H1 (cell line): ENCODE data around the gene C2CD4A. TPM values are rescaled to one million over a fixed set of nuclear protein-coding genes. Genes with fewer than 3 reads are reported as not detected.
A peak's percentile ranks its signal among the peaks of the same experiment; 100 is the strongest.

ENCODE experiments used
- BACH1 ChIP-seq: IDR thresholded peaks from 2 replicates; pipeline ENCODE4 v1.6.1; 2012; ENCODE audit warnings: low read length, improper control_type of control experiment
- CEBPB ChIP-seq: IDR thresholded peaks from 2 replicates; pipeline ENCODE4 v1.6.1; 2012; ENCODE audit warnings: low read depth, low read length
- CHD1 ChIP-seq: IDR thresholded peaks from 2 replicates; pipeline ENCODE4 v1.6.1; 2012; ENCODE audit warnings: low read depth, low read length, improper control_type of control experiment
- E2F6 ChIP-seq: IDR thresholded peaks from 2 replicates; pipeline ENCODE4 v1.6.1; 2012; ENCODE audit warnings: inconsistent platforms
- FOSL1 ChIP-seq: IDR thresholded peaks from 2 replicates; pipeline ENCODE4 v1.6.1; 2011; ENCODE audit warnings: mild to moderate bottlenecking, low read depth, low read length, moderate library complexity; ENCODE audit not compliant: insufficient read depth
- HDAC2 ChIP-seq, 2 experiments: fragments of 300-600 bp in 1 of 2; sonication (generic) in 1 of 2; IDR thresholded peaks; 2 replicates each; pipeline ENCODE4 v1.6.1; 2011 to 2012; ENCODE audit warnings: low read depth in 2 of 2, low read length in 2 of 2, mild to moderate bottlenecking in 2 of 2, moderate library complexity in 2 of 2, borderline replicate concordance in 1 of 2, inconsistent platforms in 1 of 2
- HDAC6 ChIP-seq: IDR thresholded peaks from one replicate; pipeline ENCODE4 v1.7.1; 2012; ENCODE audit warnings: low read depth, mild to moderate bottlenecking, inconsistent platforms, low read length, moderate library complexity
- KDM1A ChIP-seq: fragments of 200-600, 300-600 bp; sonication (generic); IDR thresholded peaks from 2 replicates; pipeline ENCODE4 v1.7.1; 2016; ENCODE audit warnings: mild to moderate bottlenecking, low read length, borderline replicate concordance
- KDM4A ChIP-seq: IDR thresholded peaks from one replicate; pipeline ENCODE4 v1.7.1; 2012; ENCODE audit warnings: low read depth, mild to moderate bottlenecking, moderate library complexity, low read length, inconsistent platforms; ENCODE audit not compliant: severe bottlenecking
- KDM5A ChIP-seq: fragments of 200-600 bp; IDR thresholded peaks from 2 replicates; pipeline ENCODE4 v1.7.1; 2012; ENCODE audit warnings: mild to moderate bottlenecking, low read length, inconsistent platforms, mixed read lengths
- MAFK ChIP-seq: IDR thresholded peaks from 2 replicates; pipeline ENCODE4 v1.6.1; 2012; ENCODE audit warnings: low read depth, mild to moderate bottlenecking, improper control_type of control experiment, low read length
- NANOG ChIP-seq: IDR thresholded peaks from 2 replicates; pipeline ENCODE4 v1.6.1; 2011; ENCODE audit warnings: low read length, low read depth, mild to moderate bottlenecking, inconsistent platforms; ENCODE audit not compliant: insufficient read depth, poor library complexity, severe bottlenecking
- RXRA ChIP-seq: IDR thresholded peaks from 2 replicates; pipeline ENCODE4 v1.6.1; 2011; ENCODE audit warnings: low read depth, mild to moderate bottlenecking, low read length, moderate library complexity; ENCODE audit not compliant: insufficient read depth
- SAP30 ChIP-seq: fragments of 300-600 bp; sonication (generic); IDR thresholded peaks from 2 replicates; pipeline ENCODE4 v1.7.1; 2012; ENCODE audit warnings: low read length, moderate library complexity, mild to moderate bottlenecking, inconsistent platforms; ENCODE audit not compliant: insufficient read depth, insufficient replicate concordance
- YY1 ChIP-seq: IDR thresholded peaks from 2 replicates; pipeline ENCODE4 v1.6.1; 2011; ENCODE audit warnings: low read depth, mild to moderate bottlenecking, low read length
- polyA plus RNA-seq, 7 experiments: library from polyadenylated mRNA; depleted of rRNA in 3 of 7; stranded (reverse) in 5 of 7; unstranded in 2 of 7; fragments of >200 nt in 5 of 7; fragments of 200-250 nt in 2 of 7; gene quantifications; 1 replicate in 5 of 7; 2 replicates in 1 of 7; 4 replicates in 1 of 7; pipeline versions ENCODE4 v1.2.1 to v1.2.3, GENCODE V29; 2011 to 2013; ENCODE audit warnings: missing spikeins in 2 of 7, mixed read lengths in 2 of 7
- total RNA-seq: library from RNA; stranded (reverse); fragmentation: NEBNext Ultra II Directional; extraction: Animal tissue kit (Norgen Biotek cat#: 25700); gene quantifications from 2 replicates; pipeline ENCODE4 v1.2.1, GENCODE V29; 2021
- TF ChIP-seq, protein P1 (sequence below): IDR thresholded peaks from 2 replicates; pipeline ENCODE4 v1.6.1; 2011; ENCODE audit warnings: low read depth, mild to moderate bottlenecking, low read length; ENCODE audit not compliant: insufficient read depth
- TF ChIP-seq, protein P2 (sequence below), 3 experiments: IDR thresholded peaks; 1 replicate in 2 of 3; 2 replicates in 1 of 3; pipeline versions ENCODE4 v1.5.1 to v1.6.1; 2011; ENCODE audit warnings: low read length in 3 of 3, mild to moderate bottlenecking in 3 of 3, inconsistent platforms in 2 of 3, low read depth in 1 of 3, moderate library complexity in 1 of 3; ENCODE audit not compliant: insufficient read depth in 1 of 3; ENCODE audit errors: control extremely low read depth in 1 of 3
- TF ChIP-seq, protein P3 (sequence below): IDR thresholded peaks from 2 replicates; pipeline ENCODE4 v1.6.1; 2011; ENCODE audit warnings: low read length, improper control_type of control experiment

Gene C2CD4A
- total and polyA plus RNA-seq, 2 of the 8 experiments (the other 6 are each of a cell fraction or from before 2014, with no cell fraction given) = not detected

DNA sequence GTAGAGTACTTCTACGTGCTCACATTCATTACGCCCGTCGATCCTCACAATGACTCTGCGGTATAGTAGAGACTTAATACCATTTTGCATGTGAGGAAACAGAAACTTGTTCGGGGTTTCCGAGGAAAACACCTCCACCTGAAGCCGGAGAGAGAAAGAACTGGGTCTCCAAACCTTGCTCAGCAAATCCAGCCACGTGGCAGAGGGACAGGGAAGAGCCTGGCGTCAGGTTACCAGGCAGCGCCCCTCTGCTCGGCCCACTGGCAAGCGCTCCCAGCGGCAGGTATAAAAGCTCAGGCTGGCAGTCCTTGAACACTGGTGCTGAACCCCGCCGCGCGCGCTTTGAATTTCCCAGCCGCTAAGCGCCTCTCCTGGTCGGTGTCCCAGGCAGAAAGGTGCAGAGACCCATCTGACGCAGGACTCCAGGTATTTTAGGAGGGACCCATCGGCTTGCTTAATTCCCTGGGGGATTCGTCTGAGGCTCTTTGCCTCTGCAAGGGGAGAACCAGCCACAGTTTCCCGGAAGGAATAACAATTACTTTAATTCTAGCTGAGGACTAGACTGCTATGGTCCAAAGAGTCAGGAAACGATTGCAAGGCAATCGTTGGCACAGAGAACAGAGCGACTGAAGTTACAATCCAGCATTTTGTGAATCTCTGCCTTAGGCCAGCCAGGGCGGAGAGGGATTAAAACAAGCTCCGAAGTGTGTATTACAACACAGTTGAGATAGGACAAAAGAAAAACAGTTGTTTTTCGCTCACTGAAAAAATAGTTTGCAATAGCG, at the start of gene C2CD4A (continued):
- no peak for TF ChIP-seq HDAC6
- no peak for TF ChIP-seq CHD1
- no peak for TF ChIP-seq YY1
- TF ChIP-seq RXRA = no peak
- TF ChIP-seq KDM4A = no peak
- no peak for TF ChIP-seq CEBPB
- peak; percentile 52; the same call in 1 of the 2 replicates for TF ChIP-seq MAFK
- TF ChIP-seq, protein P1, sequence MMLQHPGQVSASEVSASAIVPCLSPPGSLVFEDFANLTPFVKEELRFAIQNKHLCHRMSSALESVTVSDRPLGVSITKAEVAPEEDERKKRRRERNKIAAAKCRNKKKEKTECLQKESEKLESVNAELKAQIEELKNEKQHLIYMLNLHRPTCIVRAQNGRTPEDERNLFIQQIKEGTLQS = no peak
- peak; percentile 86 for TF ChIP-seq SAP30
- TF ChIP-seq E2F6 = peak; percentile 65; the same call in 1 of the 2 replicates
- TF ChIP-seq, protein P2, sequence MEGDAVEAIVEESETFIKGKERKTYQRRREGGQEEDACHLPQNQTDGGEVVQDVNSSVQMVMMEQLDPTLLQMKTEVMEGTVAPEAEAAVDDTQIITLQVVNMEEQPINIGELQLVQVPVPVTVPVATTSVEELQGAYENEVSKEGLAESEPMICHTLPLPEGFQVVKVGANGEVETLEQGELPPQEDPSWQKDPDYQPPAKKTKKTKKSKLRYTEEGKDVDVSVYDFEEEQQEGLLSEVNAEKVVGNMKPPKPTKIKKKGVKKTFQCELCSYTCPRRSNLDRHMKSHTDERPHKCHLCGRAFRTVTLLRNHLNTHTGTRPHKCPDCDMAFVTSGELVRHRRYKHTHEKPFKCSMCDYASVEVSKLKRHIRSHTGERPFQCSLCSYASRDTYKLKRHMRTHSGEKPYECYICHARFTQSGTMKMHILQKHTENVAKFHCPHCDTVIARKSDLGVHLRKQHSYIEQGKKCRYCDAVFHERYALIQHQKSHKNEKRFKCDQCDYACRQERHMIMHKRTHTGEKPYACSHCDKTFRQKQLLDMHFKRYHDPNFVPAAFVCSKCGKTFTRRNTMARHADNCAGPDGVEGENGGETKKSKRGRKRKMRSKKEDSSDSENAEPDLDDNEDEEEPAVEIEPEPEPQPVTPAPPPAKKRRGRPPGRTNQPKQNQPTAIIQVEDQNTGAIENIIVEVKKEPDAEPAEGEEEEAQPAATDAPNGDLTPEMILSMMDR (IDR thresholded peaks at IDR 0.05; ENCODE audit: control extremely low read depth in 1 of 3, insufficient read depth in 1 of 3, low read depth in 1 of 3, low read length in 3 of 3) = peak; percentile 3 to 21 (median 6); a peak in 3 of 4 replicates
- TF ChIP-seq BACH1 = peak; percentile 78
- TF ChIP-seq, protein P3, sequence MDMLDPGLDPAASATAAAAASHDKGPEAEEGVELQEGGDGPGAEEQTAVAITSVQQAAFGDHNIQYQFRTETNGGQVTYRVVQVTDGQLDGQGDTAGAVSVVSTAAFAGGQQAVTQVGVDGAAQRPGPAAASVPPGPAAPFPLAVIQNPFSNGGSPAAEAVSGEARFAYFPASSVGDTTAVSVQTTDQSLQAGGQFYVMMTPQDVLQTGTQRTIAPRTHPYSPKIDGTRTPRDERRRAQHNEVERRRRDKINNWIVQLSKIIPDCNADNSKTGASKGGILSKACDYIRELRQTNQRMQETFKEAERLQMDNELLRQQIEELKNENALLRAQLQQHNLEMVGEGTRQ = peak; percentile 43; the same call in 1 of the 2 replicates
- TF ChIP-seq FOSL1 = no peak
- 0 out of 2 replicates have a peak, but pooled peaks have one; percentile 18 for TF ChIP-seq KDM1A
- peak; percentile 25 for TF ChIP-seq NANOG
- peak; percentile 40 to 51; a peak in 1 of 4 replicates for TF ChIP-seq HDAC2 (IDR thresholded peaks at IDR 0.05; ENCODE audit: borderline replicate concordance in 1 of 2, low read depth in 2 of 2, low read length in 2 of 2)
- TF ChIP-seq KDM5A = no peak
